GM12878 (cell line): ENCODE results near the gene ACKR2. TPM values are rescaled to one million over a fixed set of nuclear protein-coding genes. Genes with fewer than 3 reads are reported as not detected.

Experiments
- ATAC-seq: fragments of 200-7000 bp; cut with Tn5 transposase; 3 replicates; pipeline ENCODE4 v1.9.1; 2020; ENCODE audit warnings: mild to moderate bottlenecking, moderate library complexity
- BruUV-seq: library from RNA; stranded (reverse); fragments of 400-500 nt; replicated peaks from 2 replicates; lab custom pipeline; 2021; lab: Mats Ljungman, UMichigan
- CTCF ChIA-PET: fragments of 300-600 bp; sonication (Branson Sonifier 250); formaldehyde crosslinking; extraction: SDS; loops from one replicate; lab custom pipeline; 2021; ENCODE audit warnings: inconsistent platforms; lab: Yijun Ruan, JAX
- POLR2A ChIA-PET: fragments of 350-600 bp; formaldehyde crosslinking; extraction: SDS; loops from one replicate; lab custom pipeline; 2021; ENCODE audit warnings: inconsistent platforms; lab: Charles Lee
- RAD21 ChIA-PET: fragments of 300-600 bp; sonication (Branson Sonifier 250); formaldehyde crosslinking; loops from one replicate; lab custom pipeline; 2023; ENCODE audit warnings: antibody characterized with exemption; ENCODE audit not compliant: unreplicated experiment; lab: Charles Lee
- SMC1A ChIA-PET: fragments of 300-600 bp; sonication (Branson Sonifier 250); formaldehyde crosslinking; loops from one replicate; lab custom pipeline; 2023; ENCODE audit not compliant: unreplicated experiment, uncharacterized antibody; lab: Charles Lee
- DNase-seq: peaks from one replicate; pipeline ENCODE4 v3.0.0-alpha.2; 2011; ENCODE audit warnings: low read depth, low spot score
- FAIRE-seq: peaks from 3 replicates; lab custom pipeline; 2011; peaks lifted over from hg19 to GRCh38; lab: Jason Lieb, UNC
- H2AFZ ChIP-seq: 2 replicates; pipeline ENCODE4 v1.6.0; 2011; ENCODE audit warnings: low read depth, low read length, control low read depth; ENCODE audit not compliant: control insufficient read depth
- H3K27ac ChIP-seq: 2 replicates; pipeline ENCODE4 v1.5.1; 2011; ENCODE audit warnings: control low read depth; ENCODE audit not compliant: control insufficient read depth, insufficient read depth
- H3K27me3 ChIP-seq, 2 experiments: replicated peaks in 1 of 2; 2 replicates each; pipeline versions ENCODE4 v1.6.0 to v1.6.1; 2011; ENCODE audit warnings: low read length in 1 of 2; ENCODE audit not compliant: control insufficient read depth in 2 of 2, insufficient read depth in 2 of 2
- H3K36me3 ChIP-seq, 2 experiments: 2 replicates each; pipeline ENCODE4 v1.5.1; 2011; ENCODE audit warnings: low read length in 1 of 2; ENCODE audit not compliant: control insufficient read depth in 2 of 2, insufficient read depth in 2 of 2
- H3K4me1 ChIP-seq: 2 replicates; pipeline ENCODE4 v1.6.1; 2011; ENCODE audit warnings: mild to moderate bottlenecking, low read length, moderate library complexity, mixed read lengths; ENCODE audit not compliant: control insufficient read depth, insufficient read depth
- H3K4me2 ChIP-seq: 2 replicates; pipeline ENCODE4 v1.6.0; 2011; ENCODE audit warnings: control low read depth; ENCODE audit not compliant: control insufficient read depth, insufficient read depth
- H3K4me3 ChIP-seq: fragments of 200-600 bp; sonication (generic); 2 replicates; pipeline ENCODE4 v1.5.1; 2016
- H3K79me2 ChIP-seq: 2 replicates; pipeline ENCODE4 v1.6.0; 2011; ENCODE audit warnings: low read length; ENCODE audit not compliant: control insufficient read depth, insufficient read depth
- H3K9ac ChIP-seq: 2 replicates; pipeline ENCODE4 v1.8.0; 2011; ENCODE audit warnings: low read length, control low read depth, mixed read lengths; ENCODE audit not compliant: control insufficient read depth, insufficient read depth
- H3K9me3 ChIP-seq: replicated peaks from 3 replicates; pipeline ENCODE4 v1.5.1; 2011; ENCODE audit warnings: mild to moderate bottlenecking, low read length; ENCODE audit not compliant: control insufficient read depth, insufficient read depth
- H4K20me1 ChIP-seq: 2 replicates; pipeline ENCODE4 v1.6.0; 2011; ENCODE audit not compliant: control insufficient read depth, insufficient read depth
- ESRRA ChIP-seq: IDR thresholded peaks from 2 replicates; pipeline ENCODE4 v1.6.1; 2012; ENCODE audit warnings: mild to moderate bottlenecking, low read length, improper control_type of control experiment
- EZH2 ChIP-seq: IDR thresholded peaks from 2 replicates; pipeline ENCODE4 v1.6.1; 2012; ENCODE audit warnings: low read depth, mild to moderate bottlenecking, control low read depth, inconsistent platforms, low read length, borderline replicate concordance; ENCODE audit not compliant: control insufficient read depth
- GABPA ChIP-seq: IDR thresholded peaks from 2 replicates; pipeline ENCODE4 v1.6.1; 2014; ENCODE audit warnings: antibody characterized with exemption, low read depth, mild to moderate bottlenecking, inconsistent platforms
- MYC ChIP-seq: IDR thresholded peaks from 2 replicates; pipeline ENCODE4 v1.6.1; 2011; ENCODE audit warnings: mild to moderate bottlenecking, low read length, moderate library complexity, inconsistent platforms; ENCODE audit not compliant: insufficient read depth, insufficient replicate concordance, insufficient read length, severe bottlenecking
- POLR2A ChIP-seq: IDR thresholded peaks from 2 replicates; pipeline ENCODE4 v1.6.1; 2011; ENCODE audit warnings: low read depth, mild to moderate bottlenecking, low read length
- RUNX3 ChIP-seq: IDR thresholded peaks from 2 replicates; pipeline ENCODE4 v1.6.1; 2012; ENCODE audit warnings: low read length, inconsistent platforms
- SPI1 ChIP-seq: IDR thresholded peaks from 2 replicates; pipeline ENCODE4 v1.6.1; 2011; ENCODE audit warnings: low read depth, mild to moderate bottlenecking, low read length, moderate library complexity, borderline replicate concordance; ENCODE audit not compliant: insufficient read depth
- SREBF1 ChIP-seq: IDR thresholded peaks from 2 replicates; pipeline ENCODE4 v1.6.1; 2012; ENCODE audit warnings: mild to moderate bottlenecking, low read length
- TAF1 ChIP-seq: IDR thresholded peaks from 2 replicates; pipeline ENCODE4 v1.6.1; 2011; ENCODE audit warnings: mild to moderate bottlenecking, low read depth, low read length, borderline replicate concordance
- WGBS: methylation state at CpG from one replicate; pipeline ENCODE4 v1.1.6; 2016; ENCODE audit warnings: low lambda C conversion rate; ENCODE audit not compliant: insufficient replicate concordance, insufficient coverage; ENCODE audit errors: missing lambda C conversion rate; 5-methylcytosine and 5-hydroxymethylcytosine counted together
- in situ Hi-C: fragments of 300-500 bp; cut with MboI; formaldehyde crosslinking; loops from 9 replicates; pipeline ENCODE4 v1.14.3; 2018; ENCODE audit warnings: mixed read lengths
- intact Hi-C: fragments of 100-400 bp; cut with micrococcal nuclease; formaldehyde crosslinking; loops from one replicate; pipeline ENCODE4 v1.14.2; 2022; ENCODE audit not compliant: unreplicated experiment
- polyA plus RNA-seq, 11 experiments: library from polyadenylated mRNA; depleted of rRNA in 4 of 11; unstranded in 6 of 11; stranded (reverse) in 5 of 11; fragments of >200 nt; fragmentation: Nextera tagmentation in 4 of 11; fragmentation: Illumina TruSeq in 1 of 11; extraction: Ambion mirVana in 4 of 11; extraction: Trizol in 1 of 11; gene quantifications; 1 replicate in 1 of 11; 2 replicates in 10 of 11; pipeline versions ENCODE4 v1.2.1 to v1.2.3, GENCODE V29; 2011 to 2016; ENCODE audit warnings: inconsistent platforms in 2 of 11, missing spikeins in 2 of 11, low read depth in 1 of 11
- total RNA-seq, 4 experiments: library from RNA; depleted of rRNA in 3 of 4; stranded (reverse); fragments of >200 nt in 3 of 4; fragmentation: Illumina TruSeq in 1 of 4; extraction: Trizol in 1 of 4; gene quantifications; 2 replicates each; pipeline versions ENCODE4 v1.2.1 to v1.2.3, GENCODE V29; 2013 to 2021
- TF ChIP-seq, protein P1 (sequence below): IDR thresholded peaks from 2 replicates; pipeline ENCODE4 v1.6.1; 2011; ENCODE audit warnings: low read depth, low read length, improper control_type of control experiment, borderline replicate concordance
- TF ChIP-seq, protein P2 (sequence below): IDR thresholded peaks from 2 replicates; pipeline ENCODE4 v1.6.1; 2012; ENCODE audit warnings: low read length, inconsistent platforms
- TF ChIP-seq, protein P3 (sequence below): fragments of 150-350 bp; IDR thresholded peaks from 2 replicates; pipeline ENCODE4 v1.6.1; 2016; ENCODE audit warnings: low read depth, low read length

ACKR2 gene
- total and polyA plus RNA-seq, 10 of the 15 experiments (the other 5 are each of a cell fraction or from before 2014, with no cell fraction given): 0.05 to 0.91 (median 0.23) TPM; not detected in 2

DNA sequence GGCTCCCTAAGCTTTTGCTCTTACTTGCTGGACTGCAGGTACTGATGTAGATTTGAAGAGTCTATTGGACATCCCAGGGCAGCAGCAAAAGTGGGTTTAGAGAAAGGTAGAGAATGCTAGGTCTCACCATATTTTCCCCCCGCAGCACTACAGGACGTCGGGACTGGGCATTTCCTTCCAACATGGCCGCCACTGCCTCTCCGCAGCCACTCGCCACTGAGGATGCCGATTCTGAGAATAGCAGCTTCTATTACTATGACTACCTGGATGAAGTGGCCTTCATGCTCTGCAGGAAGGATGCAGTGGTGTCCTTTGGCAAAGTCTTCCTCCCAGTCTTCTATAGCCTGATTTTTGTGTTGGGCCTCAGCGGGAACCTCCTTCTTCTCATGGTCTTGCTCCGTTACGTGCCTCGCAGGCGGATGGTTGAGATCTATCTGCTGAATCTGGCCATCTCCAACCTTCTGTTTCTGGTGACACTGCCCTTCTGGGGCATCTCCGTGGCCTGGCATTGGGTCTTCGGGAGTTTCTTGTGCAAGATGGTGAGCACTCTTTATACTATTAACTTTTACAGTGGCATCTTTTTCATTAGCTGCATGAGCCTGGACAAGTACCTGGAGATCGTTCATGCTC lies 55.2 kb downstream of the ACKR2 start:
- Histone ChIP-seq H3K4me1 (no peaks in the 10 kb centered on the region), H3K27me3 (no peaks in the 10 kb centered on the region), H3K36me3 (no peaks in the 10 kb centered on the region), H3K27ac (no peak overlapping the region)
- FAIRE-seq: no peak
- TF ChIP-seq SPI1 (no peak), POLR2A (no peak)
- TF ChIP-seq, protein P1, sequence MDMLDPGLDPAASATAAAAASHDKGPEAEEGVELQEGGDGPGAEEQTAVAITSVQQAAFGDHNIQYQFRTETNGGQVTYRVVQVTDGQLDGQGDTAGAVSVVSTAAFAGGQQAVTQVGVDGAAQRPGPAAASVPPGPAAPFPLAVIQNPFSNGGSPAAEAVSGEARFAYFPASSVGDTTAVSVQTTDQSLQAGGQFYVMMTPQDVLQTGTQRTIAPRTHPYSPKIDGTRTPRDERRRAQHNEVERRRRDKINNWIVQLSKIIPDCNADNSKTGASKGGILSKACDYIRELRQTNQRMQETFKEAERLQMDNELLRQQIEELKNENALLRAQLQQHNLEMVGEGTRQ: no peak
- TF ChIP-seq, all 136 proteins: peak for 0
- Histone ChIP-seq H3K4me2 (no peak overlapping the region), H3K79me2 (no peaks in the 10 kb centered on the region), H3K4me3 (no peak overlapping the region), H3K9ac (no peak overlapping the region), H2AFZ (no peak overlapping the region), H4K20me1 (no peaks in the 10 kb centered on the region), H3K9me3 (no peaks in the 10 kb centered on the region)
- 76% methylated on average over 15 of the region's 15 CpGs for WGBS
- no TSS peak for BruUV-seq
- intact Hi-C loops (no loop called here), in situ Hi-C loops (no loop called here)
- ChIA-PET POLR2A (no interaction called here), CTCF (no interaction called here), RAD21 (no interaction called here), SMC1A (no interaction called here)
- ATAC-seq (no peak), DNase-seq (no peak)

DNA sequence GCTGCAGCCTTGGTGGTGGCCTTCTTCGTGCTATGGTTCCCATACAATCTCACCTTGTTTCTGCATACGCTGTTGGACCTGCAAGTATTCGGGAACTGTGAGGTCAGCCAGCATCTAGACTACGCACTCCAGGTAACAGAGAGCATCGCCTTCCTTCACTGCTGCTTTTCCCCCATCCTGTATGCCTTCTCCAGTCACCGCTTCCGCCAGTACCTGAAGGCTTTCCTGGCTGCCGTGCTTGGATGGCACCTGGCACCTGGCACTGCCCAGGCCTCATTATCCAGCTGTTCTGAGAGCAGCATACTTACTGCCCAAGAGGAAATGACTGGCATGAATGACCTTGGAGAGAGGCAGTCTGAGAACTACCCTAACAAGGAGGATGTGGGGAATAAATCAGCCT lies 56.0 kb downstream of the ACKR2 start:
- Histone ChIP-seq H3K27me3 (no peaks in the 10 kb centered on the region), H3K27ac (no peak overlapping the region), H2AFZ (no peak overlapping the region), H4K20me1 (no peaks in the 10 kb centered on the region), H3K4me3 (no peak overlapping the region), H3K79me2 (no peaks in the 10 kb centered on the region), H3K4me1 (no peaks in the 10 kb centered on the region), H3K4me2 (no peak overlapping the region), H3K9me3 (no peaks in the 10 kb centered on the region), H3K36me3 (no peaks in the 10 kb centered on the region), H3K9ac (no peak overlapping the region)
- WGBS: 50% methylated on average over 8 of the region's 8 CpGs
- in situ Hi-C loops (no loop called here), intact Hi-C loops (no loop called here)
- ChIA-PET POLR2A (no interaction called here), CTCF (no interaction called here), RAD21 (no interaction called here), SMC1A (no interaction called here)
- ATAC-seq (no peak), FAIRE-seq (no peak), DNase-seq (no peak)
- no TSS peak for BruUV-seq
- TF ChIP-seq ESRRA (no peak), GABPA (no peak), RUNX3 (no peak), MYC (no peak), SREBF1 (no peak), TAF1 (no peak), EZH2 (no peak)
- TF ChIP-seq, protein P2, sequence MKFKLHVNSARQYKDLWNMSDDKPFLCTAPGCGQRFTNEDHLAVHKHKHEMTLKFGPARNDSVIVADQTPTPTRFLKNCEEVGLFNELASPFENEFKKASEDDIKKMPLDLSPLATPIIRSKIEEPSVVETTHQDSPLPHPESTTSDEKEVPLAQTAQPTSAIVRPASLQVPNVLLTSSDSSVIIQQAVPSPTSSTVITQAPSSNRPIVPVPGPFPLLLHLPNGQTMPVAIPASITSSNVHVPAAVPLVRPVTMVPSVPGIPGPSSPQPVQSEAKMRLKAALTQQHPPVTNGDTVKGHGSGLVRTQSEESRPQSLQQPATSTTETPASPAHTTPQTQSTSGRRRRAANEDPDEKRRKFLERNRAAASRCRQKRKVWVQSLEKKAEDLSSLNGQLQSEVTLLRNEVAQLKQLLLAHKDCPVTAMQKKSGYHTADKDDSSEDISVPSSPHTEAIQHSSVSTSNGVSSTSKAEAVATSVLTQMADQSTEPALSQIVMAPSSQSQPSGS: no peak
- TF ChIP-seq, protein P3, sequence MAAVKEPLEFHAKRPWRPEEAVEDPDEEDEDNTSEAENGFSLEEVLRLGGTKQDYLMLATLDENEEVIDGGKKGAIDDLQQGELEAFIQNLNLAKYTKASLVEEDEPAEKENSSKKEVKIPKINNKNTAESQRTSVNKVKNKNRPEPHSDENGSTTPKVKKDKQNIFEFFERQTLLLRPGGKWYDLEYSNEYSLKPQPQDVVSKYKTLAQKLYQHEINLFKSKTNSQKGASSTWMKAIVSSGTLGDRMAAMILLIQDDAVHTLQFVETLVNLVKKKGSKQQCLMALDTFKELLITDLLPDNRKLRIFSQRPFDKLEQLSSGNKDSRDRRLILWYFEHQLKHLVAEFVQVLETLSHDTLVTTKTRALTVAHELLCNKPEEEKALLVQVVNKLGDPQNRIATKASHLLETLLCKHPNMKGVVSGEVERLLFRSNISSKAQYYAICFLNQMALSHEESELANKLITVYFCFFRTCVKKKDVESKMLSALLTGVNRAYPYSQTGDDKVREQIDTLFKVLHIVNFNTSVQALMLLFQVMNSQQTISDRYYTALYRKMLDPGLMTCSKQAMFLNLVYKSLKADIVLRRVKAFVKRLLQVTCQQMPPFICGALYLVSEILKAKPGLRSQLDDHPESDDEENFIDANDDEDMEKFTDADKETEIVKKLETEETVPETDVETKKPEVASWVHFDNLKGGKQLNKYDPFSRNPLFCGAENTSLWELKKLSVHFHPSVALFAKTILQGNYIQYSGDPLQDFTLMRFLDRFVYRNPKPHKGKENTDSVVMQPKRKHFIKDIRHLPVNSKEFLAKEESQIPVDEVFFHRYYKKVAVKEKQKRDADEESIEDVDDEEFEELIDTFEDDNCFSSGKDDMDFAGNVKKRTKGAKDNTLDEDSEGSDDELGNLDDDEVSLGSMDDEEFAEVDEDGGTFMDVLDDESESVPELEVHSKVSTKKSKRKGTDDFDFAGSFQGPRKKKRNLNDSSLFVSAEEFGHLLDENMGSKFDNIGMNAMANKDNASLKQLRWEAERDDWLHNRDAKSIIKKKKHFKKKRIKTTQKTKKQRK: no peak
